ENCODE data around the gene TMEM101. TPM values are rescaled to one million over a fixed set of nuclear protein-coding genes. Genes with fewer than 3 reads are reported as not detected.
"Not testable (repeated sequence)": the region's sequence is repeated elsewhere in the genome, so short reads cannot be mapped to it uniquely, and the experiment has no call there.

TMEM101 gene
- total RNA-seq (10 to 100 TPM; 26.4 to 47.4 TPM), polyA plus RNA-seq (ENCODE audit: insufficient read length in 2 of 2) (10 to 100 TPM; 21.1 to 29.7 TPM)
- long read RNA-seq, donor 1, transcript TMEM101-201 (4 exons, 1,536 nt), result major isoform, 13 of 15 reads
- long read RNA-seq, donor 1, partial matches to known transcripts, result 0 of 15 reads
- long read RNA-seq, donor 1, other reads (novel, unspliced or antisense), result 0 of 15 reads
- long read RNA-seq, donor 2, partial matches to known transcripts, result 0 of 3 reads
- long read RNA-seq, donor 2, other reads (novel, unspliced or antisense), result 0 of 3 reads
- long read RNA-seq, donor 3, partial matches to known transcripts, result 0 of 1 reads
- long read RNA-seq, donor 3, other reads (novel, unspliced or antisense), result 0 of 1 reads
- long read RNA-seq, donor 4, transcript TMEM101-201 (4 exons, 1,536 nt), result major isoform, 35 of 37 reads
- long read RNA-seq, donor 4, partial matches to known transcripts, result 0 of 37 reads
- long read RNA-seq, donor 4, other reads (novel, unspliced or antisense), result 0 of 37 reads

DNA sequence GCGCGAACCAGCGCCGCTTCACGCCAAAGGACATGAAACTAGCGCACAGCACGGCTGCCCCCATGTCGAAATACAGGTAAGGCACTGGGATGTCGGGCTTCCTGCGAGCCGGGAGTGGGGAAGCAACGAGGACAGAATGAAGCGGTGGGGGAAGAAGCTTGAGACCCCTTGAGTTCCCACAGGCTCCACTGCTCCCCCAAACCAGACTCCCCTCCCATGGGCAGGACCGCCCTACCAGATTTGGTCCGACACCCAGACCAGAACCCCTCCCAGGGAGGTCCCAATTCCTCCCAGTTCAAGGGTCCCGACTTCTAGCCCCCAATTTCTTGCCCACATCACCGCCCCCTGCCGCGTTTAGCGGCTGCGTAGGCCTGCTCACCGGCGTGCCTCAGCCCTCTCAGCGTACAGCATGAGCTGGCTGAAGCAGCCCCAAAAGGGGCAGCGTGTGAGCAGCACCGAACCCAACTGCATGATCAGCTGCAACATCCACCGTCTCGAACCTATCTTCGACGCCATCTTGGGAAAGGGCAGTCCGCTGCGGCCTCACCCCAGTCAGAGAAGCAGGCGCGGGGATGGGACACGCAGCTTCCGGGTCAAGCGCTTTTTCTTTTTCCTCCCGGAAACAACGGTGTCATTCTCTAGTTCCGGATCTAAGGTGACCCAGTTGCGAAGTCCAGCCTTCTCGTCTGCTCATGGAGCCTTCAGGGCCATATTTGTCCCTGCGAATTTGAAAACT is at the start of gene TMEM101:
Gene TMEM101, minus strand, starts transcription at position 527 of the 736 bp plus-strand sequence. Its CDS starts 11 bp downstream, at position 516.
- Histone ChIP-seq H3K9me3 (ENCODE audit: control insufficient read depth, insufficient read depth, low read length) (no peaks in the 10 kb centered on the region), H3K27ac (ENCODE audit: low read depth, low read length) (peak within 1 kb of the TSS; percentile 89), H3K36me3 (ENCODE audit: control insufficient read depth, insufficient read depth, low read length) (peaks cover 31% of the 10 kb centered on the region), H3K4me1 (ENCODE audit: control insufficient read depth, insufficient read depth, low read length) (peaks cover 29% of the 10 kb centered on the region), H3K27me3 (ENCODE audit: control insufficient read depth, insufficient read depth, low read length) (no peaks in the 10 kb centered on the region), H3K4me3 (ENCODE audit: low read depth, low read length) (peak within 1 kb of the TSS; percentile 99)
- peak; percentile 83 to 98 (median 88) for DNase-seq (ENCODE audit: low read depth in 4 of 6, low spot score in 6 of 6)
- under 1% methylated on average over 40 of the region's 43 CpGs for WGBS (ENCODE audit: insufficient coverage)

GRCh38 chr17:44063704-44064639 is 49.2 kb upstream of the TMEM101 start:
- H3K4me1 ChIP-seq (ENCODE audit: control insufficient read depth, insufficient read depth, low read length), result peaks cover 15% of the 10 kb centered on the region

DNA sequence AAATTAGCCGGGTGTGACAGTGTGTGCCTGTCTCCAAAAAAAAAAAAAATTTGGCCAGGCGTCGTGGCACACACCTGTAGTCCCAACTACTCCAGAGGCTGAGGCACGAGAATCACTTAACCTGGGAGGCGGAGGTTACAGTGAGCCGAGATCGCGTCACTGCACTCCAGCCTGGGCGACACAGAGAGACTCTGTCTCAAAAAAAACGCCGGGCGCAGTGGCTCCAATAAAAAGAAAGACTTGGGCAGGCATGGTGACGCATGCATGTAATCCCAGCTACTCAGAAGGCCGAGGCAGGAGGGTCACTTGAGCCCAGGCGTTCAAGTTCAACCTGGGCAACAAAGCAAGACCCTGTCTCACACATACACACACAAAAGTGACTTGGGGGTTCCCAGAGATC is 48.1 kb upstream of the TMEM101 start:
- peaks cover 32% of the 10 kb centered on the region for H3K36me3 ChIP-seq (ENCODE audit: control insufficient read depth, insufficient read depth, low read length)
- no peaks in the 10 kb centered on the region for H3K27me3 ChIP-seq (ENCODE audit: control insufficient read depth, insufficient read depth, low read length)
- H3K9me3 ChIP-seq (ENCODE audit: control insufficient read depth, insufficient read depth, low read length), result no peaks in the 10 kb centered on the region
- no peak overlapping the region for H3K27ac ChIP-seq (ENCODE audit: low read depth, low read length)
- H3K4me3 ChIP-seq (ENCODE audit: low read depth, low read length), result no peak overlapping the region
- 90% methylated on average over 14 of the region's 15 CpGs for WGBS (ENCODE audit: insufficient coverage)
- peaks cover 15% of the 10 kb centered on the region for H3K4me1 ChIP-seq (ENCODE audit: control insufficient read depth, insufficient read depth, low read length)
- DNase-seq (ENCODE audit: low read depth in 4 of 6, low spot score in 6 of 6), result no peak

More at GRCh38 chr17:44063704-44064639, 49.2 kb upstream of the TMEM101 start:
- H3K27me3 ChIP-seq (ENCODE audit: control insufficient read depth, insufficient read depth, low read length), result no peaks in the 10 kb centered on the region
- DNase-seq (ENCODE audit: low read depth in 4 of 6, low spot score in 6 of 6), result no peak
- H3K36me3 ChIP-seq (ENCODE audit: control insufficient read depth, insufficient read depth, low read length), result peaks cover 21% of the 10 kb centered on the region
- no peaks in the 10 kb centered on the region for H3K9me3 ChIP-seq (ENCODE audit: control insufficient read depth, insufficient read depth, low read length)
- 81% methylated on average over 8 of the region's 10 CpGs for WGBS (ENCODE audit: insufficient coverage)
- no peak overlapping the region for H3K4me3 ChIP-seq (ENCODE audit: low read depth, low read length)
- H3K27ac ChIP-seq (ENCODE audit: low read depth, low read length), result no peak overlapping the region

GRCh38 chr17:44061446-44061845 is 46.7 kb upstream of the TMEM101 start:
- Histone ChIP-seq H3K27ac (ENCODE audit: low read depth, low read length) (no peak overlapping the region), H3K27me3 (ENCODE audit: control insufficient read depth, insufficient read depth, low read length) (no peaks in the 10 kb centered on the region), H3K9me3 (ENCODE audit: control insufficient read depth, insufficient read depth, low read length) (no peaks in the 10 kb centered on the region), H3K4me3 (ENCODE audit: low read depth, low read length) (no peak overlapping the region), H3K36me3 (ENCODE audit: control insufficient read depth, insufficient read depth, low read length) (peaks cover 42% of the 10 kb centered on the region), H3K4me1 (ENCODE audit: control insufficient read depth, insufficient read depth, low read length) (peaks cover 11% of the 10 kb centered on the region)
- DNase-seq (ENCODE audit: low read depth in 4 of 6, low spot score in 6 of 6), result no peak
- WGBS (ENCODE audit: insufficient coverage), result 100% methylated on average over 1 of the region's 1 CpG

DNA sequence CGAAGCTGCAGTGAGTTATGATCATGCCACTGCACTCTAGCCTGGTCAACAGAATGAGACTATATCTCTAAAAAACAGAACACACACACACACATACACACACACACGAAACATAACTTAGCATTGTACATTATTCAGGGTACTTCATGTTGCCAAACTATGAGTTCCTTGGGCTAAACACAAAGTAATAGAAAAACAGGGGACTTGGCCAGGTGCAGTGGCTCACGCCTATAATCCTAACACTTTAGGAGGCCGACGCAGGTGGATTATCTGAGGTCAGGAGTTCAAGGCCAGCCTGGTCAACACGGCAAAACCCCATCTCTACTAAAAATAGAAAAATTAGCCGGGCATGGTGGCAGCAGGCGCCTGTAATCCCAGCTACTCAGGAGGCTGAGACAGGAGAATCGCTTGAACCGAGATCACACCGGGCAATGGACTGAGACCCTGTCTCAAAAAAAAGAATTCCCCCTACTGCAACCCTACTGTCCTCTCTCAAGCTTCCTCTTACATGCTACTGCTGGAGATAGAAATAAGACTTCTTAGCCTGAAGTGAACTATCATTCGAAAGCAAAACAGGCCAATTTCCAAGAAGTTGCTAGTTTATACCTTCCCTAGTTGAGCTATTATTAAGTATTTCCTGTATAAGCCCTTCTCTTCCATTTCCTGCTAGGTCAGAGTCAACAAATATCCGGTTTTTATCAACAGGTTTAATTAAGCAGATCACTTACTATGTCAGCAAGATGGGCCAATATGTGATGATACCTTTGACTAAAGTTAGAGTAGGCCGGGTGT is 44.5 kb upstream of the TMEM101 start:
- Histone ChIP-seq H3K9me3 (ENCODE audit: control insufficient read depth, insufficient read depth, low read length) (no peaks in the 10 kb centered on the region), H3K4me3 (ENCODE audit: low read depth, low read length) (no peak overlapping the region), H3K36me3 (ENCODE audit: control insufficient read depth, insufficient read depth, low read length) (peaks cover 49% of the 10 kb centered on the region), H3K27ac (ENCODE audit: low read depth, low read length) (no peak overlapping the region), H3K4me1 (ENCODE audit: control insufficient read depth, insufficient read depth, low read length) (no peaks in the 10 kb centered on the region), H3K27me3 (ENCODE audit: control insufficient read depth, insufficient read depth, low read length) (no peaks in the 10 kb centered on the region)
- no peak for DNase-seq (ENCODE audit: low read depth in 4 of 6, low spot score in 6 of 6)
- 100% methylated on average over 6 of the region's 14 CpGs for WGBS (ENCODE audit: insufficient coverage)

DNA sequence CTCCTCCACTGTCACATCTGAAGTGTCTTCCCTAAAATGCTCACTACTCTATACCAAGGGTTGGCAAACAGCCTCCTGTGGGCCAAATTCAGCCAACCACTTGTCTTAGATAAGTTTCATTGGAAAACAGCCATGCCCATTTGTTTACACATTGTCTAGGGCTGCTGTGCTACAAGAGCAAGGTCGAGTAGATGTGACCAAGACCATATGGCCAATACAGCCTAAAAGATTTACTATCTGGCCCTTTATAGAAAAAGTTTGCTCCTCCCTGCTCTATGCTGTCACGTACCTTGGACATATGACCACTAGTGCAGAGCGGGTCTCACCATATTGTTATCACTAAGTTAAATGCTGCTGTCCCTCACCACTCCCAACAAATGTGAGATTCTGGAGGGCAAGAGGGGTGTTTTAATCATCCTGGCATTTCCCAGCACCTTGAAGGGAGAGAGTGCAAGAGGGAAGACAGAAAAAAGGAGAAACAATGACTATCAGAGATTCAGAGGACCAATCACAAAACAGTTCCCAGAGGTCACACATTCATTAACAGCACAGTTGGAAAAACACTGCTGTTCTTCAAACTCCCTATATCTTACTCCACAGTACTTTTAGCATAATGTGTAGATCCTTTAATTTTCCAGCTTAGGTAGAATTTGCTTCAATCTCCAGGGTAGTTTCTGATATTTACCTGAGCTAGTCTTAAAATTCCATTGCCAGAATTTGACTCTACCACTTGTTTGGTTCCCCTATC is 38.5 kb upstream of the TMEM101 start:
- H3K27ac ChIP-seq (ENCODE audit: low read depth, low read length), result no peak overlapping the region
- peaks cover 67% of the 10 kb centered on the region for H3K36me3 ChIP-seq (ENCODE audit: control insufficient read depth, insufficient read depth, low read length)
- H3K9me3 ChIP-seq (ENCODE audit: control insufficient read depth, insufficient read depth, low read length), result no peaks in the 10 kb centered on the region
- 0% methylated on average over 1 of the region's 3 CpGs for WGBS (ENCODE audit: insufficient coverage)
- DNase-seq (ENCODE audit: low read depth in 4 of 6, low spot score in 6 of 6), result peak in 1 of 6 donors; percentile 7
- H3K4me1 ChIP-seq (ENCODE audit: control insufficient read depth, insufficient read depth, low read length), result no peaks in the 10 kb centered on the region
- no peaks in the 10 kb centered on the region for H3K27me3 ChIP-seq (ENCODE audit: control insufficient read depth, insufficient read depth, low read length)
- H3K4me3 ChIP-seq (ENCODE audit: low read depth, low read length), result no peak overlapping the region

DNA sequence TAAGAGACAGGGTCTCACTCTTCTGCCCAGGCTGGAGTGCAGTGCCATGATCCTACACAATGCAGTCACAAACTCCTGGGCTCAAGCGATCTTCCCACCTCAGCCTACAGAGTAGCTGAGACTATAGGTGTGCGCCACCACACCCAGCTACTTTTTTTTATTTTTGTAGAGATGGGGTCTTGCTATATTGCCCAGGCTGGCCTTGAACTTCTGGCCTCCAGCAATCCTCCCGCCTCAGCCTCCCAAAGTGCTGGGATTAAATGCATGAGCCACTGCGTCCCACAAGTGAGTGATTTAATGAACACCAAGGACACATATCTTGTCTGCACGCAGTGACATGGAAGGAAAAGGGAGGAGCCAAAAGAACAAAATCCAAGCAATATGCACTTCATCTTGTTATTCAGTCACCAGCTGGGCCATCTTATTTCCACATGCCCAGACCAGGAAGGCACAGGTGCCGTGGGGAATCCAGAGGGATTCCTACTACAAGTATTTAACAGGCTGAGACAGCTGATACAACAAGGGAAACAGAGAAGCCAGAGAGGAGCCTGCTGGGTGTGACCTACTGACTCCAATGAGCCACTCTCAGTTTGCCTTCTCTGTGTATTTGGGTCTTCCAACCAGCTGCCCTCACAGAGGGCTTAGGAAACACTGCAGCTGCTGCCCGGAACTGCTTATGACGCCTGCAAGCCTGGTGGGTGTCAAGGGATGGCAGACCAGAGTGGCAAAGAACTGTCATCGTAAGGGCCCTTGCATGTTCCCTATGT is 34.7 kb upstream of the TMEM101 start:
- peaks cover 57% of the 10 kb centered on the region for H3K36me3 ChIP-seq (ENCODE audit: control insufficient read depth, insufficient read depth, low read length)
- no peak overlapping the region for H3K4me3 ChIP-seq (ENCODE audit: low read depth, low read length)
- 74% methylated on average over 4 of the region's 9 CpGs for WGBS (ENCODE audit: insufficient coverage)
- H3K27ac ChIP-seq (ENCODE audit: low read depth, low read length), result no peak overlapping the region
- no peaks in the 10 kb centered on the region for H3K27me3 ChIP-seq (ENCODE audit: control insufficient read depth, insufficient read depth, low read length)
- no peaks in the 10 kb centered on the region for H3K4me1 ChIP-seq (ENCODE audit: control insufficient read depth, insufficient read depth, low read length)
- DNase-seq (ENCODE audit: low read depth in 4 of 6, low spot score in 6 of 6), result no peak
- no peaks in the 10 kb centered on the region for H3K9me3 ChIP-seq (ENCODE audit: control insufficient read depth, insufficient read depth, low read length)

GRCh38 chr17:44046893-44047292 is 32.1 kb upstream of the TMEM101 start:
- not testable (repeated sequence) for H3K27me3 ChIP-seq (ENCODE audit: control insufficient read depth, insufficient read depth, low read length); H3K27ac ChIP-seq (ENCODE audit: low read depth, low read length); DNase-seq (ENCODE audit: low read depth in 4 of 6, low spot score in 6 of 6); H3K9me3 ChIP-seq (ENCODE audit: control insufficient read depth, insufficient read depth, low read length); H3K4me1 ChIP-seq (ENCODE audit: control insufficient read depth, insufficient read depth, low read length); H3K4me3 ChIP-seq (ENCODE audit: low read depth, low read length)
- peaks cover 44% of the 10 kb centered on the region for H3K36me3 ChIP-seq (ENCODE audit: control insufficient read depth, insufficient read depth, low read length)
- no CpG with 5 or more reads among the region's 7 CpGs for WGBS (ENCODE audit: insufficient coverage)
